A673 (cell line): ENCODE measurements around the gene NOMO2.
"Not testable (repeated sequence)": the region's sequence is repeated elsewhere in the genome, so short reads cannot be mapped to it uniquely, and the experiment has no call there.

Experiments used
- CTCF ChIP-seq: fragments of 300-800, 200-600 bp; sonication (generic); conservative IDR thresholded peaks from 2 replicates; pipeline ENCODE4 v1.5.1; 2017; ENCODE audit warnings: low read depth, mild to moderate bottlenecking, antibody characterized with exemption, low read length, moderate library complexity, mixed read lengths
- EZH2 ChIP-seq: fragments of 200-600 bp; sonication (generic); IDR thresholded peaks from 2 replicates; pipeline ENCODE4 v1.6.1; 2017; ENCODE audit warnings: borderline replicate concordance, low read depth, mild to moderate bottlenecking, mixed read lengths, antibody characterized with exemption, low read length; ENCODE audit not compliant: poor library complexity, severe bottlenecking

GRCh38 chr16:18573887-18574286 lies 12.0 kb upstream of the NOMO2 start:
- not testable (repeated sequence) for TF ChIP-seq CTCF, EZH2
